Measurements from ENCODE around the gene FHL5. TPM values are rescaled to one million over a fixed set of nuclear protein-coding genes. Genes with fewer than 3 reads are reported as not detected.
A peak's percentile ranks its signal among the peaks of the same experiment; 100 is the strongest.
"Not testable (repeated sequence)": the region's sequence is repeated elsewhere in the genome, so short reads cannot be mapped to it uniquely, and the experiment has no call there.

Gene FHL5
- total RNA-seq, 1 donor from 2014 or later: not detected

DNA sequence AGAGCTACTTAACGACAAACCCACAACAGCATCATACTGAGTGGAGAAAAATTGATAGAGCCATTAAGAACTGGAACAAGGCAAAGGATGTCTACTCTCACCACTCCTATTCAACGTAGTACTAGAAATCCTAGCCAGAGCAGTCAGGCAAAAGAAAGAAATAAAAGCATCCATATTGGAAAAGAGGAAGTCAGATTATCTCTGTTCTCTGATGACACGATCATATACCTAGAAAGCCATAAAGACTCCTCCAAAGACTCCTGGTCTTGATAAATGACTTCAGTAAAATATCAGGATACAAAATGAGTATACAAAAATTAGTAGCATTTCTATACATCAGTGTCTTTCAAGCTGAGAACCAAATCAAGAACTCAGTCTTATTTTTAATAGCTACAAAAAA, 17.0 kb upstream of the FHL5 start:
- H3K4me1 Mint-ChIP-seq (ENCODE audit: low read depth, unreplicated experiment): peaks cover 8% of the 10 kb centered on the region

GRCh38 chr6:96547654-96548053, 15.3 kb upstream of the FHL5 start:
- Mint-ChIP-seq H3K9me3 (ENCODE audit: unreplicated experiment) (no peaks in the 10 kb centered on the region), H3K4me1 (ENCODE audit: low read depth, unreplicated experiment) (peaks cover 4% of the 10 kb centered on the region), H3K4me3 (ENCODE audit: unreplicated experiment) (no peak overlapping the region), H3K36me3 (ENCODE audit: unreplicated experiment) (no peaks in the 10 kb centered on the region), H3K27ac (ENCODE audit: unreplicated experiment) (no peak overlapping the region), H3K27me3 (ENCODE audit: unreplicated experiment) (no peaks in the 10 kb centered on the region)
- TF ChIP-seq, protein P1, sequence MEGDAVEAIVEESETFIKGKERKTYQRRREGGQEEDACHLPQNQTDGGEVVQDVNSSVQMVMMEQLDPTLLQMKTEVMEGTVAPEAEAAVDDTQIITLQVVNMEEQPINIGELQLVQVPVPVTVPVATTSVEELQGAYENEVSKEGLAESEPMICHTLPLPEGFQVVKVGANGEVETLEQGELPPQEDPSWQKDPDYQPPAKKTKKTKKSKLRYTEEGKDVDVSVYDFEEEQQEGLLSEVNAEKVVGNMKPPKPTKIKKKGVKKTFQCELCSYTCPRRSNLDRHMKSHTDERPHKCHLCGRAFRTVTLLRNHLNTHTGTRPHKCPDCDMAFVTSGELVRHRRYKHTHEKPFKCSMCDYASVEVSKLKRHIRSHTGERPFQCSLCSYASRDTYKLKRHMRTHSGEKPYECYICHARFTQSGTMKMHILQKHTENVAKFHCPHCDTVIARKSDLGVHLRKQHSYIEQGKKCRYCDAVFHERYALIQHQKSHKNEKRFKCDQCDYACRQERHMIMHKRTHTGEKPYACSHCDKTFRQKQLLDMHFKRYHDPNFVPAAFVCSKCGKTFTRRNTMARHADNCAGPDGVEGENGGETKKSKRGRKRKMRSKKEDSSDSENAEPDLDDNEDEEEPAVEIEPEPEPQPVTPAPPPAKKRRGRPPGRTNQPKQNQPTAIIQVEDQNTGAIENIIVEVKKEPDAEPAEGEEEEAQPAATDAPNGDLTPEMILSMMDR (IDR thresholded peaks at IDR 0.05; ENCODE audit: partially characterized antibody, unreplicated experiment): no peak
- no peak for DNase-seq

More for the DNA sequence above, 17.0 kb upstream of the FHL5 start:
- H3K27ac Mint-ChIP-seq (ENCODE audit: unreplicated experiment): peak overlapping the region; percentile 14
- no peaks in the 10 kb centered on the region for H3K36me3 Mint-ChIP-seq (ENCODE audit: unreplicated experiment)
- TF ChIP-seq, protein P1 (IDR thresholded peaks at IDR 0.05; ENCODE audit: partially characterized antibody, unreplicated experiment): no peak
- no peaks in the 10 kb centered on the region for H3K9me3 Mint-ChIP-seq (ENCODE audit: unreplicated experiment)
- H3K27me3 Mint-ChIP-seq (ENCODE audit: unreplicated experiment): no peaks in the 10 kb centered on the region
- H3K4me3 Mint-ChIP-seq (ENCODE audit: unreplicated experiment): no peak overlapping the region
- no peak for DNase-seq

- no peaks in the 10 kb centered on the region for H3K9me3 Mint-ChIP-seq (ENCODE audit: unreplicated experiment)
- TF ChIP-seq, protein P1 (IDR thresholded peaks at IDR 0.05; ENCODE audit: partially characterized antibody, unreplicated experiment): no peak
Measured at GRCh38 chr6:96554558-96554957, 8.4 kb upstream of the FHL5 start.

GRCh38 chr6:96559740-96560139, 3.2 kb upstream of the FHL5 start:
- not testable (repeated sequence) for H3K36me3 Mint-ChIP-seq (ENCODE audit: unreplicated experiment); H3K9me3 Mint-ChIP-seq (ENCODE audit: unreplicated experiment); DNase-seq; H3K27ac Mint-ChIP-seq (ENCODE audit: unreplicated experiment); H3K4me3 Mint-ChIP-seq (ENCODE audit: unreplicated experiment); H3K4me1 Mint-ChIP-seq (ENCODE audit: low read depth, unreplicated experiment); H3K27me3 Mint-ChIP-seq (ENCODE audit: unreplicated experiment)

More at GRCh38 chr6:96554558-96554957, 8.4 kb upstream of the FHL5 start:
- Mint-ChIP-seq H3K36me3 (ENCODE audit: unreplicated experiment) (no peaks in the 10 kb centered on the region), H3K4me1 (ENCODE audit: low read depth, unreplicated experiment) (peaks cover 2% of the 10 kb centered on the region), H3K27ac (ENCODE audit: unreplicated experiment) (no peak overlapping the region), H3K27me3 (ENCODE audit: unreplicated experiment) (no peaks in the 10 kb centered on the region), H3K4me3 (ENCODE audit: unreplicated experiment) (no peak overlapping the region)
- no peak for DNase-seq

DNA sequence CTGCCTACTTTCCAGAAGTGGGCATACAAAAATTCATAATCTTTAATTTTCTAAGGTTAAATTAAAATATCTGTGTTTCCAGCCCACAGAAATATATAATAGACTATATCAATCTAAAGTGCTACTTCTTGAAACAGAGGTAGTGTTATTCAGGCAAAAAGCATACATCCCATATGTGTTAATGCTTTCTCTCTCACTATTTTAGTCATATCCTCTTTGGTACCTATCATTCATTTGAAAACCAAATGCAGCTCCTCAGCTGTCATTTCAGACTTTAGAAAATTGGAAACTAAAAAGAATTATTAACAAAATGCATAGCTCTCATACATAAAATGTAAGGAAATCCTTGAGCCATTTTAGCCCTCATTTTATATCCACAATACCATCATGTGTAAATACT, 925 bp downstream of the FHL5 start:
- H3K9me3 Mint-ChIP-seq (ENCODE audit: unreplicated experiment): no peaks in the 10 kb centered on the region
- no peaks in the 10 kb centered on the region for H3K36me3 Mint-ChIP-seq (ENCODE audit: unreplicated experiment)
- H3K27ac Mint-ChIP-seq (ENCODE audit: unreplicated experiment): no peak overlapping the region
- H3K4me3 Mint-ChIP-seq (ENCODE audit: unreplicated experiment): no peak overlapping the region
- DNase-seq: no peak
- H3K4me1 Mint-ChIP-seq (ENCODE audit: low read depth, unreplicated experiment): no peaks in the 10 kb centered on the region
- H3K27me3 Mint-ChIP-seq (ENCODE audit: unreplicated experiment): no peaks in the 10 kb centered on the region
- TF ChIP-seq, protein P1 (IDR thresholded peaks at IDR 0.05; ENCODE audit: partially characterized antibody, unreplicated experiment): no peak

GRCh38 chr6:96570053-96570452, 7.1 kb downstream of the FHL5 start:
- Mint-ChIP-seq H3K9me3 (ENCODE audit: unreplicated experiment) (peaks cover 3% of the 10 kb centered on the region), H3K27me3 (ENCODE audit: unreplicated experiment) (no peaks in the 10 kb centered on the region), H3K27ac (ENCODE audit: unreplicated experiment) (no peak overlapping the region), H3K4me3 (ENCODE audit: unreplicated experiment) (no peak overlapping the region), H3K4me1 (ENCODE audit: low read depth, unreplicated experiment) (peaks cover 2% of the 10 kb centered on the region), H3K36me3 (ENCODE audit: unreplicated experiment) (peaks cover 15% of the 10 kb centered on the region)
- DNase-seq: no peak
- TF ChIP-seq, protein P1 (IDR thresholded peaks at IDR 0.05; ENCODE audit: partially characterized antibody, unreplicated experiment): no peak
